GM12865 (cell line): ENCODE data around the gene CRACR2B.

Experiments
- DNase-seq: peaks from one replicate; pipeline ENCODE4 v3.0.0; 2010; ENCODE audit warnings: low read depth
- H3K4me3 ChIP-seq: 2 replicates; pipeline ENCODE4 v1.5.1; 2011; ENCODE audit warnings: mild to moderate bottlenecking, low read depth, low read length, control low read depth
- TF ChIP-seq, protein P1 (sequence below): IDR thresholded peaks from 2 replicates; pipeline ENCODE4 v1.5.1; 2011; ENCODE audit warnings: low read length, control low read depth, low read depth, inconsistent platforms; ENCODE audit not compliant: insufficient read depth; ENCODE audit errors: missing control alignments

The CRACR2B gene

DNA sequence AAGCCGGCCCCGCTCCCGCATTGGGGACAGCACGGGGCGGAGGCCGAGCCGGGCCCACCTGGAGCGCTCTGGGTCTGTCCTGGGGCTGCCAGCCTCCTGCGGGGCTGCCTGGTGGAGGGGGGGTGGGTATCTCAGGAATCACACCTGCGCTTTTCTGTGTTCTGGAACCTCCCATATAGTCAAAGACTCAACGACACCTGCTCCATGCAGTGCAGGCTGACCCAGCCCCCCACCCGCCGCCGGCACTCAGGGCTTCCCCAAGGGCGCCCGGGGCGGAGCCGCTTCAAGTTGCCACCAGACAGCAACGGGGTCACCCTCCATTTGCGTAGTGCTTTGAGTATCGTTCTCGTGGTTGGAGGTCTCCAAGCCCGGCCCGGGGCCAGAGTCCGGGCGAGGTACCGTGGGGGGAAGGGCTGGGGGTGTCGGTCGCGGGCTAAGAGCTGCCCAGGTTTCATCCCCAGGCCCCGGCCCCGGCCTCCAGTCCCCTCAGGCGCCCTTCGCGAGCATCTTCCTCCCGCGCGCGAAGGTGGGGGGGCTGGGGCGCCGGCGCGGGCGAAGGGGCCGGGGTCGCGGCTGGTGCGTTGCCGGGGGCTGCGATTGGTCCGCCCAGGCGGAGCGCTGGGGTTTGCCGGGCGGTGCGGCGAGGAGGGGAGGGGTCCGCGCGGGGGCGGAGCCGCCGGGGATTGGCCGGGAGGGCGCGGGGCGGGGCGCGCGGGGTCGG, 21.5 kb downstream of the CRACR2B start:
- TF ChIP-seq, protein P1, sequence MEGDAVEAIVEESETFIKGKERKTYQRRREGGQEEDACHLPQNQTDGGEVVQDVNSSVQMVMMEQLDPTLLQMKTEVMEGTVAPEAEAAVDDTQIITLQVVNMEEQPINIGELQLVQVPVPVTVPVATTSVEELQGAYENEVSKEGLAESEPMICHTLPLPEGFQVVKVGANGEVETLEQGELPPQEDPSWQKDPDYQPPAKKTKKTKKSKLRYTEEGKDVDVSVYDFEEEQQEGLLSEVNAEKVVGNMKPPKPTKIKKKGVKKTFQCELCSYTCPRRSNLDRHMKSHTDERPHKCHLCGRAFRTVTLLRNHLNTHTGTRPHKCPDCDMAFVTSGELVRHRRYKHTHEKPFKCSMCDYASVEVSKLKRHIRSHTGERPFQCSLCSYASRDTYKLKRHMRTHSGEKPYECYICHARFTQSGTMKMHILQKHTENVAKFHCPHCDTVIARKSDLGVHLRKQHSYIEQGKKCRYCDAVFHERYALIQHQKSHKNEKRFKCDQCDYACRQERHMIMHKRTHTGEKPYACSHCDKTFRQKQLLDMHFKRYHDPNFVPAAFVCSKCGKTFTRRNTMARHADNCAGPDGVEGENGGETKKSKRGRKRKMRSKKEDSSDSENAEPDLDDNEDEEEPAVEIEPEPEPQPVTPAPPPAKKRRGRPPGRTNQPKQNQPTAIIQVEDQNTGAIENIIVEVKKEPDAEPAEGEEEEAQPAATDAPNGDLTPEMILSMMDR = no peak
- peak overlapping the region; percentile 7; the same call in 1 of the 2 replicates for H3K4me3 ChIP-seq
- DNase-seq = no peak

DNA sequence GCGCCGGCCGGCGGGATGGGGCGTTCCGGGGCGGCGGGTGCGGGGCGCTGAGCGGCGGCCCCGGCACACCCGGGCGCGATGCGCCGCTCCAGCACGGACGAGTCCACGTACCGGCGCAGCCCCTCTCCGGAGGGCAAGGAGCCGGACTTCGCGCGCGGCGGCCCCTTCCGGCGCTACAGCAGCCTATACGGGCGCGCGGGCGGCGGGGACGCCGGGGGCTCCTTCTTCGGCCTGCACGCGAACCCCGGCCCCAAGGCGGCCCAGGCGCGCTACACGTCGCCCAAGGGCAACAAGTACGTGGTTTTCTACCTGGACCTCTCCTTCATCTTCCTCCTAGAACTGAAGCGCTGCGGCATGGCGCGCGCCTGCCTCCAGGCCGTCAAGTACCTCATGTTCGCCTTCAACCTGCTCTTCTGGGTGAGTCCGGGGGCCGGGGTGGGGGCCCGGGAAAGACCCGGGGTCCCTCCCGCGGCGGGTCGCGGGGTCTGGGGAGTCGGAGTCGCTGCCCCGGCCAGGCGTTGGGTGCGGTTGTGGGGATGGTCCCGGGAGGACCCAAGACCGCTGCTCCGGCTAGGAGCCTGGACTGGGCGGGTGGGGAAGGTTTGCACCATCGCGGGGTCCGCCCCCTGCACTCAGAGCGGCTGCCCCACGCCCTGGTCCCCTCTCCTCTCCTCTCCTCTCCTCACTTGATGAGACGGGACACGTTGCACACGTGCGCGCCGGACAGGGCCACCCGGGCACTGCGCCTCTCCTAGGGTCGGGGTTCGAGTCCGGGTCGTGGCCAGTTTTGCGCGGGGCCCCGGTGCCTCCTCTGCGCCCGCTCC, 22.4 kb downstream of the CRACR2B start:
- TF ChIP-seq, protein P1 = no peak
- H3K4me3 ChIP-seq = no peak overlapping the region
- DNase-seq = no peak

DNA sequence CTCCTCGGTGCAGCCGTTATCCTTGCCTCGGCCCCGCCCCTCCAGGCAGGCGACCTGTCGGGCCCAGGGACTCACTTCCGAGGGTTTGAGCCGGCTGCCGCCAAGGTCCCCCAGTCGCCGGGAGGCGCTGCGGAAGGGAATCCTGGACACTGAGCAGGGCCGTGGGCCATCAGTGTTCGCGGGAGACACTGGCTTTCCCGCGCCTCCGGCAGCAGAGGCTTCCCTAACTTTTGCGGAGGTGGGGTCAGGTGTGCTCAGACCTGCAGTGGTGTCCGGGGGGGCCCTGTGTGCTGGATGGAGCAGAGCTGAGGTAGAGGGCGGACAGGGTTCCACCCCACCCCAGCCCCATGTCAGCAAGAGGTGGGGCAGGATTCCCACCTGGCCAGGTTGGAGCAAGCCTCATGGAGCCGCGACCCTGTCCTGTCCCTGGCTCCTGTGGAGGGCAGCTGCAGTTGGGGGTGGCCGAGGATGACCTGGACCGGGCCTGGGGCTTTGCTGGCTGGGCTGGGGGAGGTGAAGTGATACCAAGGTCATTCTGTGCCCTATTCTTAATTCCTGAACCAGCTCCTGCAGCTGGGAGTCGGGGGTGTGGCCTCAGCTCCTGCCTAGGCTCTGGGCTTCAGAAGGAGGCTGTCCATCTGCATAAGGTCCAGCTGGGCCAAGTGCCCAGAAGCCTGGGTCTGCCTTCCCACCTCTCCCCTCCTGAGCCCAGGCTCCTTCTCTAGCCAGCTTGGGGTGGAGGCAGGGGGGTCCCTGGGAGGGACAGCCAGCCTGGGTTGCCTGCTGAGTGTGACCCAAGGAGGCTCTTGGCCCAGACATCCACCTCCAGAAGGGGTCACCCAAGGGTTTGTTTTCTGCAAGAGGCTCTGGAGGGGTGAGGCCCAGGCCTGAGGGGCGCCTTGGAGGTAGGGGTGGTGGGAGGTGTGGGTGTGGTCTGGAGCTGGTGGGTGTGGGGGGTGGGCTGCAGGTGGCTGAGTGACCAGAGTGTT, 23.4 kb downstream of the CRACR2B start:
- TF ChIP-seq, protein P1 = peak; percentile 10
- no peak overlapping the region for H3K4me3 ChIP-seq
- DNase-seq = no peak

DNA sequence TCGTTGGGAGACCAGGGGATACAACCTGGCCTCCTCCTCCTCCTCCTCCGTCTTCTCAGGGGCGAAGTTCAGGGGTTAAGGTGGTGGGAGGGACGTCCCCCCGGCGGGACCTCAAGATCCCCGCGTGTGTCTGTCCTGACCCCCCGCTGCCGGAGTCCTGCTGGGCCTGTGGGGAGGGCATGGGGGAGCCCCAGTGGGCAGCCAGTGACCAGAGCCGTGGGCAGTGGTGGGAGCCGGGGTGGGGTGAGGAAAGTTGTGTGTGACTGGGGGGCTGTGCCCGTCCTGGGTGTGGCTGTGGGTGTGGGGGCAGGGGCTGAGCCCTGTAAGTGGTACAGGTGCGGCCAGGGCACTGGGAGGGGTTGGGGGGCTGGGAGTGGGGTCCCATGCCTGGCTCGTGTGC, 25.0 kb downstream of the CRACR2B start:
- no peak for DNase-seq
- TF ChIP-seq, protein P1 = no peak
- no peak overlapping the region for H3K4me3 ChIP-seq

DNA sequence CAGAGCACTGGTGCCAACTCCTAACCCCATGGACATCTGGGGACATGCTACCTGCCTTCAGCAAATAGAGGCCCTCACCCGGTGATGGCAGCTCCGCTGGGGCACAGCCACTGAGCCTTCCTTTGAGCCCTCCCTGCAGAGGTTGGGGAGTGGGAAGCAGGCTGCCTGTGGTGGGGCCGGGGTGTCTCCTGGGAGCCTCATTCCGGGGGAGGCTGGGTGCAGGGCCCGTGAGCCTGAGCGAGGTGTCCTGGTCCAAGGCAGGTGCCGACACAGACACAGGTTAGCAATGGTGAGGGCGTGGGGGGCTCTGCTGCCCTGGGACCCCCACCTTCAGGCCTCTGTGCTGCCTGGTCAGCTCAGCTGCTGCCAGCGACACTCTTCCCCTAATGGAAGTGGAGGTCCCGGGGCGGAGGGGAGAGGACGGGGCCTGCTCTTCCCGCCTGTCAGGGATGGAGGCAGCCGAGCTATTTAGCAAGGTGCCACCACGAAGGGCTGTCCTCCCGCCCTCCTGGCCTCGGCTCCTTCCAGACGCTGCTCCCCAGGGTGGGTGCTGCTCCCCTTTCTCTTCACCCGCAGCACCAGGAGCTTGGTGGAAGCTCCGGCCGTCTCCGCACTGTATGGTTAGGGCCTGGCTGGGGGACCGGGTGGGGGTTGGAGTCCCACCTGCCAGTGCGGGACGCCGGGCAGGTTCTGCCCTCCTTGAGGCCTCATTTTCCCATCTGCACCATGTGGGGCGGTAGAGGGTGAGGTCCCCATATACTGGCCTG, 26.1 kb downstream of the CRACR2B start:
- TF ChIP-seq, protein P1 = no peak
- DNase-seq = no peak
- H3K4me3 ChIP-seq = no peak overlapping the region

DNA sequence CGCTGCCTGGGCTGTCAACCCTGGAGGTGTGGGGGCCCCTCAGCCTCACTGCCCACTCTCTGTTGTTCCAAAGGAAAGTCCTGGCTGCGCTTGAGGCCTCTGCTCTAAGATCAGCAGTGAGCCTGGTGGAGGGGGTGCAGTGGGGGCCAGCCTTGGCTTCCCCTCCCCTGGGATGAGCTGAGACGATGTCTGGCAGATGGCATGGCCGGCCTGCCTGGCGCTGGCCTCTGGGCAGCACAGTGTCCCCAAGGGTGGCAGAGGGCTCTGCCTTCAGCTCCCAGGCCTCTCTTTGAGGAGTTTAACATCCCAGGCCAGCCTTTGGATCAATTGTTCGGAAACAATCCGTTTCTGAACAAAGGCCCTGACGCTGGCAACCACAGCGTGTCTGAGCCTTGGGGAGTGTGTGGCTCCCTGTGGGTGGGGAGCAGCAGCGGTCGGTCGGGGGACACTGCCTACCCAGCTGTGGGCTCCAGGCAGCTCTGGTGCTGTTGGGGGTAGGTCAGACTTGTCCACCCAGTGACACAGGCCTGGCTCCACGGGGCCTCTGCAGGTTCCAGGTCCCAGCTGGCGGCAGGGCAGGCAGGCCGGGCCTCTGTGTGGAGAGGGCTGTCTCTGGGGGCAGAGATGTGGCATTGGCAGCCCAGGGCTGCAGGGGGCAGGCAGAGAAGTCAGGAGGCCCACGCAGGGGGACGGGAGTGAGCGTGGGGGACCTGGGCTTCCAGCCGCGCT, 27.0 kb downstream of the CRACR2B start:
- DNase-seq = no peak
- TF ChIP-seq, protein P1 = no peak
- H3K4me3 ChIP-seq = no peak overlapping the region
